Measurements from ENCODE around the gene GPR153.

DNA sequence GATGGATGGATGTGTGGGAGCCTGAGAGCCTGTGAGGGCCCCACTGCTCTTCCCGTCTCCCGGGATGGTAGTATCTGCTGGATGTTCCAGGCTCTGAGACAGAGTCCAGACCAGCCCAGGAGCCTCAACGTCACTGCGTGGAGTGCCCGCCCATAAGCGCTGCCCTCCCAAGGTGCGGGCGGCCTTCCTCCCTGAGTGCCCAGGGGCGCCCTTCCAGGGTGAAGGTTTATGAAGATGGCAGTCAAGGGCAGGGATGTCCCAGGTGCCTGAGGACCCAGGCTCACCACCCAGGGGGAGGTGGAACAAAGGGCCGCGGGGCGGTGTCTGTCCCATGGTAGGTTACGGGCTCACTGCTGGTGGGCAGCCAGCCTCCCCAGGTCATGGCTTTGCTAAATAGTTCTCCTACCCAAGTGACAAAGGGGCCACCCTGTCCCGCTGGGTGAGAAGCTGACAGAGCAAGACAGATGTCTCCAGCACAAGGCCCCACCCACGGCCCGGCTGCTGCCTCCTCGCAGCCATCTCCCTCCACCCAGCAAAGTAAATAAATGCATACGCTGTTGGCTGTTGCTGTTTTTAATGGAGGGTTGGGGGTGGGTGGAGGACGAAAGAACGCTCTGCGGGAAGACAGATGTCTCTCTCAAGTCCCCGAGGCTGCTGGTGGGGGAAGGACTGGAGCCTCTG, 9.0 kb upstream of the GPR153 start:
- TF ChIP-seq, protein P1, sequence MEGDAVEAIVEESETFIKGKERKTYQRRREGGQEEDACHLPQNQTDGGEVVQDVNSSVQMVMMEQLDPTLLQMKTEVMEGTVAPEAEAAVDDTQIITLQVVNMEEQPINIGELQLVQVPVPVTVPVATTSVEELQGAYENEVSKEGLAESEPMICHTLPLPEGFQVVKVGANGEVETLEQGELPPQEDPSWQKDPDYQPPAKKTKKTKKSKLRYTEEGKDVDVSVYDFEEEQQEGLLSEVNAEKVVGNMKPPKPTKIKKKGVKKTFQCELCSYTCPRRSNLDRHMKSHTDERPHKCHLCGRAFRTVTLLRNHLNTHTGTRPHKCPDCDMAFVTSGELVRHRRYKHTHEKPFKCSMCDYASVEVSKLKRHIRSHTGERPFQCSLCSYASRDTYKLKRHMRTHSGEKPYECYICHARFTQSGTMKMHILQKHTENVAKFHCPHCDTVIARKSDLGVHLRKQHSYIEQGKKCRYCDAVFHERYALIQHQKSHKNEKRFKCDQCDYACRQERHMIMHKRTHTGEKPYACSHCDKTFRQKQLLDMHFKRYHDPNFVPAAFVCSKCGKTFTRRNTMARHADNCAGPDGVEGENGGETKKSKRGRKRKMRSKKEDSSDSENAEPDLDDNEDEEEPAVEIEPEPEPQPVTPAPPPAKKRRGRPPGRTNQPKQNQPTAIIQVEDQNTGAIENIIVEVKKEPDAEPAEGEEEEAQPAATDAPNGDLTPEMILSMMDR (IDR thresholded peaks at IDR 0.05), result no peak
- TF ChIP-seq ZFX (IDR thresholded peaks at IDR 0.05; ENCODE audit: borderline replicate concordance), result no peak

Data from 22Rv1 (cell line).